Measurements from ENCODE around the gene DOK1.
A peak's percentile ranks its signal among the peaks of the same experiment; 100 is the strongest.

Gene DOK1

DNA sequence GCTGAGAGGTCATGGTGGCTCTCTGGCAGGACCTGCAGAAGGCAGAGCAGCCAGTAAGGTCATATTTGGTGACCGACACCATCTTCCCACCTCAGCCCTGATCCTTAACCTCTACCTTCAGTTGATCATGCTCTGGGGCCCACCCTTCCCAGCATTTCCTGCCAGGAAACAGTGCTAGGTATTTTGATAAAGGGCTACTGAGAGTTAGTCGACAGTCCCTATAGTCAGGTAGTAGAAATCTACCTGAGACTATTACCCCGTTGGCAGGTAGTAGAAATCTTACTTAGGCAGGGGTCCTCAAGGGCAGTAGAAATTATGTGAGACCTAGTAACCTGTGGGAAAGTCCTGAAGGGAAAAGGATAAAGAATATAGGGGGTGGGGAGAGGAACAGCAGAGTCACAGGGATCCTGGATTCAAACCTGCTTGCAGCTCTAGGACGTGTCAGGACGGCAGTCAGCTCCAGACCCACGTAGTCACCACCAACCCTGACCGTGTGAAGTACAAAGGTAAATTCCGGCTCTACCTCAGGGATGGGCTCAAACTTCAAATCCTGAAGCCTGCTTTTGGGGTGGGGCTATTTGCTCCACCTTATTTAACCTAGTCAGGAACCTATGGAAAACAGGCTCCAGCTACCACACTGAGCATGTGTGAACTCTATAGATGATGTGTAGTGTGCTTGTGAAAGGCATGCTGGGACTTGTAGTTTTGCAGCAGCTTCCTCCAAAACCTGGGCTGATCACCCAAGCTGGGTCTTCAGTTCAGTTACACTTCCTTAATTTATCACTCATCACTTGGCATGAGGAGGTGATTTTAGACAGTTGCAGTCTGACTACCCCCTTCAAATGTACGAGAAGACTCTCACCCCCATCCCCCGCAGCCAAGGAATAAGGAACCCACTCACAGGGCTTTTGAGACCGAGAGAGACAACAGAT is 28.5 kb upstream of the DOK1 start, which contains the start of gene DQX1:
TSS of gene DQX1 (minus strand) at position 515 of the 932 bp plus-strand sequence. CDS start at position 13, 502 bp downstream.
- H3K27me3 ChIP-seq (ENCODE audit: insufficient read depth, low read length), result no peaks in the 10 kb centered on the region
- no peak within 1 kb of the TSS for H3K4me2 ChIP-seq (ENCODE audit: low read length)
- no CpG with 5 or more reads among the region's 11 CpGs for WGBS (ENCODE audit: extremely low coverage, insufficient coverage, insufficient read length)
- H3K4ac ChIP-seq (ENCODE audit: low read depth, low read length), result no peak within 1 kb of the TSS
- no peak within 1 kb of the TSS for H3K4me3 ChIP-seq (ENCODE audit: low read depth, low read length)
- no peak within 1 kb of the TSS for H3K18ac ChIP-seq (ENCODE audit: low read length)
- DNase-seq, result peak; percentile 72 to 75
- no peak within 1 kb of the TSS for H2AFZ ChIP-seq (ENCODE audit: insufficient read depth, low read length, poor library complexity)
- no peak within 1 kb of the TSS for H3K9ac ChIP-seq (ENCODE audit: low read length)
- H2BK120ac ChIP-seq (ENCODE audit: insufficient read depth, low read length, poor library complexity), result no peak within 1 kb of the TSS
- H3K9me3 ChIP-seq (ENCODE audit: insufficient read depth, low read depth, low read length), result no peaks in the 10 kb centered on the region
- H4K91ac ChIP-seq (ENCODE audit: low read depth, low read length), result no peak within 1 kb of the TSS
- H3K79me2 ChIP-seq (ENCODE audit: control insufficient read depth, insufficient read depth, low read length, poor library complexity), result peaks cover 13% of the 10 kb centered on the region
- no peak within 1 kb of the TSS for H2BK12ac ChIP-seq (ENCODE audit: low read length)
- no peak within 1 kb of the TSS for H2BK5ac ChIP-seq (ENCODE audit: low read depth, low read length, poor library complexity)
- H3K27ac ChIP-seq (ENCODE audit: low read depth, low read length), result no peak within 1 kb of the TSS
- H3K14ac ChIP-seq (ENCODE audit: low read length), result no peak within 1 kb of the TSS
- no peak within 1 kb of the TSS for H3K23ac ChIP-seq (ENCODE audit: low read length)
- peaks cover 9 to 13% of the 10 kb centered on the region in 2 experiments for H3K4me1 ChIP-seq (ENCODE audit: control insufficient read depth in 1 of 2, insufficient read depth in 2 of 2, low read length in 2 of 2)
- H3K36me3 ChIP-seq (ENCODE audit: control insufficient read depth in 1 of 2, insufficient read depth in 2 of 2, low read length in 2 of 2), result peaks cover 20 to 28% of the 10 kb centered on the region in 2 experiments
- no peak within 1 kb of the TSS for H4K12ac ChIP-seq (ENCODE audit: low read depth, low read length)
- H4K8ac ChIP-seq (ENCODE audit: low read depth, low read length), result peak within 1 kb of the TSS; percentile 26
- peaks cover 11% of the 10 kb centered on the region for H3K79me1 ChIP-seq (ENCODE audit: low read length)
- no peak within 1 kb of the TSS for H2AK5ac ChIP-seq (ENCODE audit: low read length)

DNA sequence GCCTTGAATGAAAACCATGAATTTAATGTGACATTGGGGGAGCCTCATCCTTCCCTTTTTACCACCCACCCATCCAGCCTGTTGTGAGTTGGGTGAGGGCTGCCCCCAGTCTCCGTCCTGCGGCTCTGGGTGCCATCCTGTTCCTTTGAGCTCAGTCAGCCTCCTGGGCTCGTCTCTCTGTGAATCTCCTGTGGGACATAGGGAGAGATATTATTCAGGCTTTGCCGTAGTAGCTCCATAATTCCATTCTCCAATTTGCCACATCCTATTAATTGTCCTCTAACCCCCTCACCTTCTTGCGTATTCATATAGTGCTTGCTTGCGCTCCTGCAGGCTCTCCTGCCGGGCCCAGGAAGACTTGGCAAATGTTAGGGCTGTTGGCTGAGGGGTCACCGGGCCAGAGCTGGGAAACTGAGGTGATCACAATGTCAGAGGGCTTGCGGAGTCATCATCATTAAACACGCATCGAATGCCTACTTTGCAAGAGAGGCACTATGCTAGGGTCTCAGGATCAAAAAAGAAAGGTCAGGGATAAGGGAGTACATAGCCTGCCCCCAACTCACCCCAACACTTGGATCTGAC is 27.8 kb upstream of the DOK1 start:
- no peak overlapping the region for H3K9ac ChIP-seq (ENCODE audit: low read length)
- H3K4ac ChIP-seq (ENCODE audit: low read depth, low read length), result no peak overlapping the region
- no CpG with 5 or more reads among the region's 11 CpGs for WGBS (ENCODE audit: extremely low coverage, insufficient coverage, insufficient read length)
- no peak overlapping the region for H4K91ac ChIP-seq (ENCODE audit: low read depth, low read length)
- no peak overlapping the region for H3K23ac ChIP-seq (ENCODE audit: low read length)
- no peak overlapping the region for H3K18ac ChIP-seq (ENCODE audit: low read length)
- H2BK12ac ChIP-seq (ENCODE audit: low read length), result no peak overlapping the region
- no peaks in the 10 kb centered on the region for H3K27me3 ChIP-seq (ENCODE audit: insufficient read depth, low read length)
- peaks cover 9 to 13% of the 10 kb centered on the region in 2 experiments for H3K4me1 ChIP-seq (ENCODE audit: control insufficient read depth in 1 of 2, insufficient read depth in 2 of 2, low read length in 2 of 2)
- H3K4me3 ChIP-seq (ENCODE audit: low read depth, low read length), result no peak overlapping the region
- peaks cover 13% of the 10 kb centered on the region for H3K79me2 ChIP-seq (ENCODE audit: control insufficient read depth, insufficient read depth, low read length, poor library complexity)
- H4K8ac ChIP-seq (ENCODE audit: low read depth, low read length), result no peak overlapping the region
- H4K12ac ChIP-seq (ENCODE audit: low read depth, low read length), result no peak overlapping the region
- no peak overlapping the region for H2AK5ac ChIP-seq (ENCODE audit: low read length)
- no peak for DNase-seq
- no peak overlapping the region for H3K4me2 ChIP-seq (ENCODE audit: low read length)
- H3K9me3 ChIP-seq (ENCODE audit: insufficient read depth, low read depth, low read length), result no peaks in the 10 kb centered on the region
- no peak overlapping the region for H2BK120ac ChIP-seq (ENCODE audit: insufficient read depth, low read length, poor library complexity)
- H3K27ac ChIP-seq (ENCODE audit: low read depth, low read length), result no peak overlapping the region
- H3K36me3 ChIP-seq (ENCODE audit: control insufficient read depth in 1 of 2, insufficient read depth in 2 of 2, low read length in 2 of 2), result peaks cover 24 to 32% of the 10 kb centered on the region in 2 experiments
- H3K79me1 ChIP-seq (ENCODE audit: low read length), result peaks cover 11% of the 10 kb centered on the region
- no peak overlapping the region for H2BK5ac ChIP-seq (ENCODE audit: low read depth, low read length, poor library complexity)
- no peak overlapping the region for H3K14ac ChIP-seq (ENCODE audit: low read length)
- no peak overlapping the region for H2AFZ ChIP-seq (ENCODE audit: insufficient read depth, low read length, poor library complexity)

DNA sequence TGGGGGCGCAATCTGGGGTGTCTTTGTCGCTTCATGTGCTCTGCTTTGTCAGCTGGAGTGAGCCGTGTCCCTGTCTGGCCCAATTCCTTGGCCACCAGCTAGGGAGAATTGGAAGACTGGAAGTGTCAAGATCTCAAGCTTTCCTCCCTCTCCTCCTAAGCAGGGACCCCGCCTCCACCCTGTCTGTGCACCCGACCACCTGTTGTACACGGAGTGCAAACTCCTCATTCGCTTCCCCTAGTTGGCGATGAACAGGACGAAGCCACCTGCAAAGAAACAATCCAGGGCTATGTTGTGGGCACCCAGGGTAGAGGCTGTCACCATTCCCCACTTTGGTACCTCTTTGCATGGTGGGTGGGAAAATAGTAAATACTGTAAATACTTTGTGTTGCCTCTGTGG is 26.8 kb upstream of the DOK1 start:
- Histone ChIP-seq H3K4me2 (ENCODE audit: low read length) (no peak overlapping the region), H4K91ac (ENCODE audit: low read depth, low read length) (no peak overlapping the region), H2BK5ac (ENCODE audit: low read depth, low read length, poor library complexity) (no peak overlapping the region), H3K4me1 (ENCODE audit: control insufficient read depth in 1 of 2, insufficient read depth in 2 of 2, low read length in 2 of 2) (peaks cover 9 to 13% of the 10 kb centered on the region in 2 experiments), H2BK120ac (ENCODE audit: insufficient read depth, low read length, poor library complexity) (no peak overlapping the region), H3K27me3 (ENCODE audit: insufficient read depth, low read length) (no peaks in the 10 kb centered on the region), H3K9me3 (ENCODE audit: insufficient read depth, low read depth, low read length) (no peaks in the 10 kb centered on the region), H4K12ac (ENCODE audit: low read depth, low read length) (no peak overlapping the region), H2BK12ac (ENCODE audit: low read length) (no peak overlapping the region), H3K4me3 (ENCODE audit: low read depth, low read length) (no peak overlapping the region), H3K23ac (ENCODE audit: low read length) (no peak overlapping the region), H3K79me1 (ENCODE audit: low read length) (peaks cover 11% of the 10 kb centered on the region), H3K9ac (ENCODE audit: low read length) (no peak overlapping the region), H3K79me2 (ENCODE audit: control insufficient read depth, insufficient read depth, low read length, poor library complexity) (peaks cover 13% of the 10 kb centered on the region), H3K36me3 (ENCODE audit: control insufficient read depth in 1 of 2, insufficient read depth in 2 of 2, low read length in 2 of 2) (peaks cover 27 to 35% of the 10 kb centered on the region in 2 experiments), H3K18ac (ENCODE audit: low read length) (no peak overlapping the region), H2AK5ac (ENCODE audit: low read length) (no peak overlapping the region), H3K14ac (ENCODE audit: low read length) (no peak overlapping the region), H4K8ac (ENCODE audit: low read depth, low read length) (no peak overlapping the region), H2AFZ (ENCODE audit: insufficient read depth, low read length, poor library complexity) (no peak overlapping the region), H3K27ac (ENCODE audit: low read depth, low read length) (no peak overlapping the region), H3K4ac (ENCODE audit: low read depth, low read length) (no peak overlapping the region)
- WGBS (ENCODE audit: extremely low coverage, insufficient coverage, insufficient read length), result no CpG with 5 or more reads among the region's 9 CpGs
- no peak for DNase-seq

DNA sequence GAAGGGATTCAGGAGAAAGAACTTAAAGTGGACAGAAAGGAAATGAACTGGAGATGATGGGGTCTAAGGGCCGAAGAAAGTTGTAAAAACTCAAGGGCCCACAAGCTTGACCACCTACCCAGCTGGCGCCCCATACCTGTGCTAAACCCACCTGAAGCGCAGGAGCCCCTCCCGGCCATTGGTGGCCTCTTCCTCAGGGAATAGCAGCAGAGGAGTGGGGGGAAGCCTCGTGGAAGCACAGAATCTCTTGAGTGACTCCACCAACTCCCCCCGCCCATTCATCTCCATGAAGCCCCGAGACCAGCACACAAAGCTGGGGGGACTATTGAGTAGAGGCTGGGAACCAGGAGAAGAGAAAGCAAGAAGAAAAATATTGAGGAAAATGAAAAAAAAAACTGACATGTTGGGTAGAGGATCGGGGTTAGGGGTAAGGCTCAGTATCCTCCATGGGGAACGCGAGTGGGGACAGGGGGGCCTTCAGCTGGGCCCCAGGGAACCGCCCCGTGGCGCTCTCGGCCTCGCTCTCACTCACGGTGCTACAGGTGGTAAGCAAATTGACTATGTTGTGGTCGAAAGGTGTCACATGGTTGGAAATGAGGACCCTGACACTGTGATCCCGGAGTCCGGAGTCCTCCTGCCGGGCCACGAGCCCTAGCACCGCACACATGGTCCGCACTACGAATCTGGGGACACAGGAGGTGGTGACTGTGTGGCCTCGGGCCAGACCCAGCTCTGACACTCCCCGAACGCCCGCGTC is 25.7 kb upstream of the DOK1 start:
- Histone ChIP-seq H2BK120ac (ENCODE audit: insufficient read depth, low read length, poor library complexity) (peak overlapping the region; percentile 65), H4K8ac (ENCODE audit: low read depth, low read length) (peak overlapping the region; percentile 87), H3K27me3 (ENCODE audit: insufficient read depth, low read length) (no peaks in the 10 kb centered on the region), H3K79me2 (ENCODE audit: control insufficient read depth, insufficient read depth, low read length, poor library complexity) (peaks cover 13% of the 10 kb centered on the region), H3K18ac (ENCODE audit: low read length) (peak overlapping the region; percentile 49), H2AK5ac (ENCODE audit: low read length) (peak overlapping the region; percentile 66), H2BK12ac (ENCODE audit: low read length) (no peak overlapping the region), H3K4me3 (ENCODE audit: low read depth, low read length) (peak overlapping the region; percentile 98), H3K23ac (ENCODE audit: low read length) (no peak overlapping the region), H3K9ac (ENCODE audit: low read length) (peak overlapping the region; percentile 97), H3K36me3 (ENCODE audit: control insufficient read depth in 1 of 2, insufficient read depth in 2 of 2, low read length in 2 of 2) (peaks cover 32 to 41% of the 10 kb centered on the region in 2 experiments), H3K79me1 (ENCODE audit: low read length) (peaks cover 11% of the 10 kb centered on the region), H4K12ac (ENCODE audit: low read depth, low read length) (peak overlapping the region; percentile 45), H3K9me3 (ENCODE audit: insufficient read depth, low read depth, low read length) (no peaks in the 10 kb centered on the region), H2BK5ac (ENCODE audit: low read depth, low read length, poor library complexity) (peak overlapping the region; percentile 86), H3K14ac (ENCODE audit: low read length) (peak overlapping the region; percentile 62), H3K27ac (ENCODE audit: low read depth, low read length) (peak overlapping the region; percentile 46), H3K4me1 (ENCODE audit: control insufficient read depth in 1 of 2, insufficient read depth in 2 of 2, low read length in 2 of 2) (peaks cover 9 to 13% of the 10 kb centered on the region in 2 experiments), H3K4ac (ENCODE audit: low read depth, low read length) (peak overlapping the region; percentile 77), H3K4me2 (ENCODE audit: low read length) (peak overlapping the region; percentile 93), H4K91ac (ENCODE audit: low read depth, low read length) (peak overlapping the region; percentile 83), H2AFZ (ENCODE audit: insufficient read depth, low read length, poor library complexity) (peak overlapping the region; percentile 68)
- WGBS (ENCODE audit: extremely low coverage, insufficient coverage, insufficient read length), result no CpG with 5 or more reads among the region's 29 CpGs
- DNase-seq, result no peak
